DMS114 treated with DMSO at 0.1 percent for 48 hours (cell line): ENCODE results near the gene RARRES2.

Experiments
- DNase-seq: peaks from one replicate; lab custom pipeline; 2025; ENCODE audit not compliant: unreplicated experiment; lab: John Stamatoyannopoulos, UW

Gene RARRES2

DNA sequence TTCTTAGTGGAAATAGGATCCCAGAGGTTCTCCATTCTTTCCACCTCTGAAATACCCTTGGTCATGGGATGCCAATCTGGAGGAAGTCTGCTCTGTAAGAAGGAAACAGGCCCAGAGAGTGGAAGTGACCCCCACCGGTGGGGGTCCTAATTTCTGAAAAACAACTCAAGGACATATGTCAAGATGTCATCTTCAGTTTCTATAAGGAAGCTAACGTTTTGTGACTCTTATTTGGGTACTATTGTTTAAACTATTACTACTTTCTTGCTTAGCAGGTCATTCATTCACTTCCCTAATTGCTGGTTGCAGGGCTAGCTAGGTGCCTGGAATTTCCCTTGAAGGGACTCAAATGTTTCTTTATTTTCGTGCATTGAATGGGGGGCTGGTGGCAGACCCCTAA lies 35.8 kb upstream of the RARRES2 start:
- no peak for DNase-seq

GRCh38 chr7:150376560-150376959 lies 35.1 kb upstream of the RARRES2 start:
- no peak for DNase-seq

DNA sequence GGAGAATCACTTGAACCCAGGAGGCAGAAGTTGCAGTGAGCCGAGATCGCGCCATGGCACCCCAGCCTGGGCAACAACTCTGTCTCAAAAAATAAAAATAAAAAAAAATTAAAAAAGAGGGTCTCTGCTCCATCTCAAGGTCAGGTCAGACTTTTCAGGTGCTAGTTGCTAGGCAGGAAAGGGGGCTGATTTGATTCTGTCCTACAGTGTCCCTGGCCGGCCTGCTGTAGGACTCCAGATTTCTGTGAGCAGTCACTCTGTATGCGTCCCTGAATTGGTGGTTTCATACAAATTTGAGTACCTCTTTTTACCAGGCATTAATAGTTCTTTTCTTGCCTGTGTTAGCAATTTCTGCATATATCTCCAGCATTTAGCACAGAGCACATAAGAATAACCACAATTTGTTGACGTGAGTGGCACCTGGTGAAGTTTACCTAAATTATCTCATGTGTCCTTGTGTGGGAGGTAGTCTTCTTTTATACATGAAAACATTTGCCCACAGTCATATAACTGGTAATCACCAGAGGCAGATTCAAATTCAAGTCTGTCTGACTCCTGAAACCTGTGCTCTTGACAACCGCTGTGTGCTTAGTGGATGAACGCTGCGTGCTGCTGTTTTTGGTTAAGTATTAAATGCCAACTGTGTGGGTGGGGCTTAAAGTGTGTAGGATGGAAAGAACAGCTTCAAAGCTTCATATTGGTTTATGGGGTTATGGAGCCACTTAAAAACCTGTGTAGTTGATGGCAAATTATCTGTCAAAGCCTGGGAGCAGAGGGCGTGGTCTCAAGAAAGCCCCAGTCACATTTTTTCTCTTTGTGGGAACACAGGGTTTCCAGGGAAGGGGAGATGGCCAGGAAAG lies 34.5 kb upstream of the RARRES2 start:
- no peak for DNase-seq

DNA sequence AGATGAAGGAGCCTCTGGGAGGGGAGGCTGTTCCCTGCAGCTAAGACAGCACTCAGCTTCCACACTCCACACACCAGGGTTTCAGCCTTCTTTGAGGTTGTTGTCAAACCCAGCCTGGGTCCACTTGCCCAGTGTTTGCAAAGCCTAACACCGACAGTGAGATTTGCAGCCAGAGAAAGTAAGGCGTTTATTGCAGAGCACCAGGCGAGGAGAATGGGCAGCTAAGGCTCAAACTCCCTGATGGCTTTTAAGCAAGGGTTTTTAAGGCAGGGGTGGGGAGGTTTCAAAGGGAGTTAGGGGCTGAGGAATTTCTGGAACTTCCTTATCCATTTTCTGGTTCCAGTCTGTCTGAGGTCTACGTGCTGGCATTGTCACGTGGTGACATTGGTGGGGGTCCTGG lies 33.0 kb upstream of the RARRES2 start:
- DNase-seq = no peak

- DNase-seq = no peak
Observed at GRCh38 chr7:150374026-150374425, 32.6 kb upstream of the RARRES2 start.

DNA sequence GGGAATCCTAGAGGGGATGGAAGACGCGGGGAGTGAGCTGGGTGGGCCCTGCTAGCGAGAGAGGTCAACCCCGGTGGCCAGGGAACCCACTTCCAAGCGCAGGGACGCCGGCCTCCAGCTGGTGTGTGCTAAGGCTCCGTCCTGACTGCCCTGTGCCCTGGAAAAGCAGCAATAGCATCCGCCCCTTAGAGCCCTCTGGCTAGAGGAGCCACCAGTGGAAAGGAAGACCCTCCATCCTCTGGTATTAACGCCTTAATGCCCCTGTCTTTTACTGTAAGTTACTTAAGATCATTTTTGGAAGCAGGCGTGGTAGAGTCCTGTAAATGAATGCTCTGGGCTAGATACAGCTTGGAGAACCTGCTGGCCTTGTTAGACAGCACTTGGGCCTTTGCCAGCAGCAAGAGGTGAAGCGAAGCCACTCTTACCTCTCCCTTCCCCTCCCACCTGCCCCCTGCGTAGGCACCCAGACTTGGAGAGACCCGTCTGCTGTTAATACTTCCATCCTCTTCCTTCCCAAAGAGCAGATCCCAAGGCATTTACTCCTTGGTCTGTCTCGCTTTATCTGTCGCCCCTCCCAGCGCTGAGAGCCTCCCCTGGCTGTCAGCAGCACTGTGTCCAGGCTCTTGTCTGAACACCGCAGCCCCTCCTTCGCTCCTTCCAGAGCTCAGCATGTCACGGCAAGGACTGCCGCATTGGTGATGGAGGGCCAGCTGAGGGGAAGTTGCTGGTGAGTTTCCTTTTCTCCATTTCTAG lies 31.8 kb upstream of the RARRES2 start:
- DNase-seq = no peak

GRCh38 chr7:150372271-150373048 lies 31.0 kb upstream of the RARRES2 start:
- DNase-seq = no peak

DNA sequence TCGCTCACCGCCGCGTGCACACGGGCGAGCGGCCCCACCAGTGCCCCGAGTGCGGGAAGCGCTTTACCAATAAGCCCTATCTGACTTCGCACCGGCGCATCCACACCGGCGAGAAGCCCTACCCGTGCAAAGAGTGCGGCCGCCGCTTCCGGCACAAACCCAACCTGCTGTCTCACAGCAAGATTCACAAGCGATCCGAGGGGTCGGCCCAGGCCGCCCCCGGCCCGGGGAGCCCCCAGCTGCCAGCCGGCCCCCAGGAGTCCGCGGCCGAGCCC lies 30.5 kb upstream of the RARRES2 start:
- no peak for DNase-seq

GRCh38 chr7:150371131-150371995 lies 29.9 kb upstream of the RARRES2 start:
- DNase-seq = no peak

DNA sequence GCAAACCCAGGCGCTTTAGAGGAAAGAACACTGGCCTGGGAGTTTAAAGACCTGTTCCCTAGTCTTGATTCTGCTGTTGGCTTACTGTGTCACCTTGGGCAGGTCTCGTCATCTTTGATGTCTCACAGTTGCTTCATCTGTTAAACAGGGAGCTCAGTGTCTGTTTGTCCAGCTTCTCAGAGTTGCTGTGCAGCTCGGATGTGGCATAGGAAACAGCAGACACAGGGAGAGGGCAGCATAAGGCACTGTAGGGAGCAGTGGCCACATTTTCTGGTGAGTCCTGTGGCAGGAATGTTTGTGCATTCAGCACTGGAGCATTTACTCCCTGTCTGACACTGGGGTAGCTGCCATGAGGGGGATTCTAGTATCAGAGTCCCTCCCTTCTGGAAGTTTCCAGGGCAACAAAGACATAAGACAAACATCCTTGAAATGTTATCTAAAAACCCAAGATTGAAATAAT lies 29.2 kb upstream of the RARRES2 start:
- DNase-seq = no peak

DNA sequence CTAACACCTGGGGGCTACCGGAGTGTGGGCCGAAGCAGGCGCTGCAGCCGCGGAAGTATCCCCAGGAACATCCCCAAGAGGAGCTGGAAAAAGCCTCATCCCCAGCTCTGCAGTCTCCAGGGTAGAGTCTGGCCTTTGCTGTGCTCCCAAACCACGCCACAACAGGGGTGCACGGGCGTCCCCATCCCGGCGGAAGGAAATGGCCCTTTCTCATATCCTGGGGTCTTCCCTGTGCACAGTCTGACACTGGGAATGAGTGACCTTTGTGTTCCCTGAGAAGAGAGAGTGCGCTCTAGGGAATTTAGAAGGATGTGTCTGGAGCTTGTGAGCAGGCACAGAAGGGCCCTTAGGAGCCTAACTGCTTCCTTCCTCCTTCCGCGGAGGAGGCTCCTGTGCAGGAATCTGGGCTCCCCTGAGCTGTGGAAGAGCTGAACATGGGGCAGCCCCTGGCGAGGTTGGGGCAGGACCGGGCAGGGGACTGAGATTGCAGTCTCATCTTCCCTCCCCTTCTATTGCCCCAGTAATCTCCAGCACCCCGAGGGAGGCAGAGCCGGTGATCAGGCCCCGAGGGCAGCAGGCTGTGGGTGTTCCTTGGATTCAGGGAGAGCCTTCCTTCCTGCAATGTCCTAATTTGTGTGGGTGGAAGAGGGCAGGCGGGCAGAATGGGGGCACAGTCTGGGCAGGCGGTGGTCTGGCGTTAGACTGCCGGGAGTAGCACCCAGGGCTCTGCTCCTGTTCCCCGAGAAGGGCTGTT lies 28.5 kb upstream of the RARRES2 start:
- no peak for DNase-seq

- DNase-seq = no peak
Observed at GRCh38 chr7:150368884-150369747, 27.7 kb upstream of the RARRES2 start.

DNA sequence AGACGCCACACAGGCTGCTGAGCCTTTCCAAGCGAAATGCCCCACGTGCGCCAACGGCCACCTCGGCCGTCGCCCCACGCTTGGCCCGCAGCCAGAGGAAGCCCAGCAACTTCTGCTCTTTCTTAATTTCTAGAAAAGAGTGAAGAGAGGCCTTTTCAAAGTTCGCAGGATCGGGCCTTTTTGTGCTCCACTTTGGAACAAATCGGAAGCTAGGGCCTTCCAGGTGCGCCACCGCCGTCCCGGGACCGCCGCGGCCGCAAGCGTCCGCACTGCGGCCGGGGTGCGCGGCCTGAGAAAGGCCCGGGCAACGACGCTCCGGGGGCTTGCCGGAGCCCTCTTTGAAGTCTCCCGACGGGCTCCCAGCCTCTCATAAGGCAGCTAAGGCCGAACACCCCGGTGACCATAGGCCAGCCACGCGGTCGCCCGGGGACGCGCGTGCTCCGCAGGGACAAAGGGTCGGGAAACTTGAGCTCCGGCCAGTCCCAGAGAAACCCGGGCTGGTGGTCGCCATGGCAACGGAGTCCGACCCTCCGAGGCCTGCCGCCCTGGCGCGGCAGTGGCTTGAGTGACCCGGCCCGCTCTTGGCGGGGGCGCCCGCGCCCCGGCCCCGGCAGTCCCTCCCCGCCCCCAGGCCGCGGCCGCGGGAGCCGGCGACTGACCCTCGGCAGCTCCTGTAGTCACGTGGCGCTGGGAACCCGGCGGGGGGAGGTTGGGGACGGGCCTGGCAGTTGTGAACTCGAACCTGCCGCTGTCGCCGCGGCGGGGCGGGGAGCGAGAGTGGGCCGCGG lies 26.9 kb upstream of the RARRES2 start, which contains the start of gene REPIN1:
Gene REPIN1, plus strand, starts transcription at position 727 of the 788 bp plus-strand sequence. CDS start 890 bp downstream, outside the sequence.
- no peak for DNase-seq

- no peak for DNase-seq
Observed at GRCh38 chr7:150367677-150368095, 26.3 kb upstream of the RARRES2 start.

DNA sequence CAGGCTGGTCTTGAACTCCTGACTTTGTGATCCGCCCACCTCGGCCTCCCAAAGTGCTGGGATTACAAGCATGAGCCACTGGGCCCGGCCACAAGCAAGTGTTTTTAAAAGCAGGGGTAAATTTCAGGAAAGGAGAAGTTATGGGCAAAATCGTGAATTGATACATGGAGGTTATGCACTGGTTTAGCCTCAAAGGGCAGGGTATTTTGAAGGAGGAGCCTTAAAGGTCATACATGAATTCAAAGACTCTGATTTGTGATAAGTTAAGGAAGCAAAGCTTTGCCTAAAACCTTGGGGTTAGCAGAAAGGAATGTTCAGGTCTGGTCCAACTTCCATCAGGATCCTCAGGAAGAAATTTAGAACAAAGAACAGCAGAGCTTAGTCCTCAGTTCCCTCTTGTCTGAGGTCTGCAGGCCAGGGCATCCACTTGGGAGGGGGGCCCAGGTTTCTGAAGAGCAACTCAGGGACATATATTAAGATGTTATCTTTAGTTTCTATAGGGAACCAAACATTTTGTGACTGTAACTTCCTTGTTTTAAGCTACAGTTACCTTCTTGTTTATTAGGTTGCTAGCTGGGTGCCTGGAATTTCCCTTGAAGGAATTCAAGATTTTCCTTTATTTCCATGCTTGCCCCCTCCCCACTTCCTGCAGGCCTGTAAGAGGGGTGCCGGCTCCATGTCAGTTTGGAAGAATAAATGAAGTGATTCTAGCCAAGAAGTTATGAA lies 24.4 kb upstream of the RARRES2 start:
- no peak for DNase-seq

DNA sequence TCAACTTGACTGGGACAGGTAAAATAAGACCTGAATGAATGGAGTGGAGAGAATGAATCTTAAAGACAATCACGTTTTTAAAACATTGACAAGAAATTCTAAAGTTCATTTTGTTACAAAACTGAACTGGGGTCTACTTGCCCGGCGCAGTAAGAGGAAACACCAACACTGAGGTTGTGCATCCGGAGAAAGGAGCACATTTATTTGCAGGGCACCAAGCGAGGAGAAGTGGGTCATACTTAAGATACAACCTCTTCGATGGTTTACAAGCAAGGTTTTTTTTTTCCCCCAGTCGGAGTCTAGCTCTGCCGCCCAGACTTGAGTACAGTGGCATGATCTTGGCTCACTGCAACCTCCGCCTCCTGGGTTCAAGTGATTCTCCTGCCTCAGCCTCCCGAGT lies 23.8 kb upstream of the RARRES2 start:
- DNase-seq = no peak

- DNase-seq = no peak
Observed at GRCh38 chr7:150363872-150364271, 22.4 kb upstream of the RARRES2 start.
